Measurements from ENCODE around the gene SEMA5A. TPM values are rescaled to one million over a fixed set of nuclear protein-coding genes. Genes with fewer than 3 reads are reported as not detected.
A peak's percentile ranks its signal among the peaks of the same experiment; 100 is the strongest.

Gene SEMA5A
- total RNA-seq, 6 experiments from 2014 or later = 3.1 to 12.6 (median 5.7) TPM

GRCh38 chr5:9382522-9382921 lies 163.4 kb downstream of the SEMA5A start:
- ATAC-seq (no peak), DNase-seq (no peak)
- no peaks in the 10 kb centered on the region for H3K9me3 ChIP-seq
- no peaks in the 10 kb centered on the region for H3K36me3 ChIP-seq
- no peak for TF ChIP-seq POLR2A (IDR thresholded peaks at IDR 0.05)
- TF ChIP-seq, protein P1, sequence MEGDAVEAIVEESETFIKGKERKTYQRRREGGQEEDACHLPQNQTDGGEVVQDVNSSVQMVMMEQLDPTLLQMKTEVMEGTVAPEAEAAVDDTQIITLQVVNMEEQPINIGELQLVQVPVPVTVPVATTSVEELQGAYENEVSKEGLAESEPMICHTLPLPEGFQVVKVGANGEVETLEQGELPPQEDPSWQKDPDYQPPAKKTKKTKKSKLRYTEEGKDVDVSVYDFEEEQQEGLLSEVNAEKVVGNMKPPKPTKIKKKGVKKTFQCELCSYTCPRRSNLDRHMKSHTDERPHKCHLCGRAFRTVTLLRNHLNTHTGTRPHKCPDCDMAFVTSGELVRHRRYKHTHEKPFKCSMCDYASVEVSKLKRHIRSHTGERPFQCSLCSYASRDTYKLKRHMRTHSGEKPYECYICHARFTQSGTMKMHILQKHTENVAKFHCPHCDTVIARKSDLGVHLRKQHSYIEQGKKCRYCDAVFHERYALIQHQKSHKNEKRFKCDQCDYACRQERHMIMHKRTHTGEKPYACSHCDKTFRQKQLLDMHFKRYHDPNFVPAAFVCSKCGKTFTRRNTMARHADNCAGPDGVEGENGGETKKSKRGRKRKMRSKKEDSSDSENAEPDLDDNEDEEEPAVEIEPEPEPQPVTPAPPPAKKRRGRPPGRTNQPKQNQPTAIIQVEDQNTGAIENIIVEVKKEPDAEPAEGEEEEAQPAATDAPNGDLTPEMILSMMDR (IDR thresholded peaks at IDR 0.05) = no peak
- H3K4me1 ChIP-seq = no peaks in the 10 kb centered on the region
- no peaks in the 10 kb centered on the region for H3K27me3 ChIP-seq
- intact Hi-C loops (cut with DNase I) = no loop called here
- WGBS (ENCODE audit: insufficient coverage, low coverage, low lambda C conversion rate, missing lambda C conversion rate) = 57% methylated on average over 1 of the region's 1 CpG
- H3K27ac ChIP-seq = no peak overlapping the region
- H3K4me3 ChIP-seq = no peak overlapping the region

DNA sequence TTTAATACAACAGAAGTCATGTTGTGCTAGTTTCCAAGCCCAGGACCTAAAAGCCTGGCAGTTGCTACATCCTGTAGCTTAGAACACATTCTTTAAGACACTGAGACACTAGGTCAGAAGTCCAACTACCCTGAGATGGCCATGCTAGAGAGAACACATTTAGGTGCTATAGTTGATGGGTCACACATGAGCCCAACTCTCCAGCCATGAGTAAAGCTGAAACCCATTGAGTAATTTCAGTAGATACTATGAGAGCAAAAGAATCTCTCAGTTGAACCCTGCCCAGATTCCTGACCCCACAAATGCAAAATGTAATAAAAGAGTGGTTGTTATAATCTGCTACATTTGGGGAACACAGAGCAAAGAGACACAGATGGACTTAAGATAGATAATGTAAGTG lies 164.4 kb downstream of the SEMA5A start:
- H3K9me3 ChIP-seq = no peaks in the 10 kb centered on the region
- TF ChIP-seq, protein P1 (IDR thresholded peaks at IDR 0.05) = no peak
- TF ChIP-seq POLR2A (IDR thresholded peaks at IDR 0.05) = no peak
- no peak overlapping the region for H3K4me3 ChIP-seq
- H3K27ac ChIP-seq = no peak overlapping the region
- H3K4me1 ChIP-seq = peaks cover 0 to 2% (median 1%) of the 10 kb centered on the region in 4 donors
- intact Hi-C loops (cut with DNase I) = no loop called here
- H3K36me3 ChIP-seq = no peaks in the 10 kb centered on the region
- ATAC-seq (no peak), DNase-seq (no peak)
- no peaks in the 10 kb centered on the region for H3K27me3 ChIP-seq

DNA sequence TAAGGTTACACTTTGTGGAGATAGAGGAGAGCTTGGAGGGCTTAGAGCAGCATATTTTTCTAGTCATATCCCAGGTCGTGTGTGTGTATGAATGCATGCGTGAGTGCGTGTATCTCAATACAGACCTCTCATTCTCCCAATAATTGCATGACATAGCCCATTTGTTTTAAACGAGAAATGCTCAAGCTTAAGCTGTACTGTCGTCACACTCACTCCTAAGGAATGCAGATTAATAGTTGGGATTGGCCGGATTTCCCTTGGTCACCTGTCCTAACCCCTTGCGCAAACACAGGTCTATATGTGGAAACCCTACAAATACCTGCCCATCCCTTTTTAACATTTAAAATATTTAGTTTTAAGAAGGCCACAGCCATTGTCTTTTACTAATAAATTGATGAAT lies 165.8 kb downstream of the SEMA5A start:
- no peaks in the 10 kb centered on the region for H3K27me3 ChIP-seq
- no peaks in the 10 kb centered on the region for H3K36me3 ChIP-seq
- H3K9me3 ChIP-seq = no peaks in the 10 kb centered on the region
- H3K4me1 ChIP-seq = peaks cover 0 to 6% (median 3%) of the 10 kb centered on the region in 4 donors
- WGBS (ENCODE audit: insufficient coverage, low coverage, low lambda C conversion rate, missing lambda C conversion rate) = 60% methylated on average over 7 of the region's 7 CpGs
- H3K4me3 ChIP-seq = no peak overlapping the region
- intact Hi-C loops (cut with DNase I) = no loop called here
- peak in 1 of 4 donors; percentile 14 for ATAC-seq
- TF ChIP-seq POLR2A (IDR thresholded peaks at IDR 0.05) = no peak
- TF ChIP-seq, protein P1 (IDR thresholded peaks at IDR 0.05) = no peak
- no peak for DNase-seq
- no peak overlapping the region for H3K27ac ChIP-seq

GRCh38 chr5:9376363-9377117 lies 169.3 kb downstream of the SEMA5A start:
- ATAC-seq (peak; percentile 34 to 89 (median 62)), DNase-seq (no peak)
- 49% methylated on average over 9 of the region's 9 CpGs for WGBS (ENCODE audit: insufficient coverage, low coverage, low lambda C conversion rate, missing lambda C conversion rate)
- intact Hi-C loops (cut with DNase I) = no loop called here
- H3K27me3 ChIP-seq = no peaks in the 10 kb centered on the region
- peaks cover 0 to 22% (median 11%) of the 10 kb centered on the region in 4 donors for H3K4me1 ChIP-seq
- no peak for TF ChIP-seq POLR2A (IDR thresholded peaks at IDR 0.05)
- TF ChIP-seq, protein P1 (IDR thresholded peaks at IDR 0.05) = no peak
- no peaks in the 10 kb centered on the region for H3K9me3 ChIP-seq
- no peak overlapping the region for H3K27ac ChIP-seq
- no peak overlapping the region for H3K4me3 ChIP-seq
- H3K36me3 ChIP-seq = no peaks in the 10 kb centered on the region
